ENCODE measurements around the gene UNC5A.

UNC5A gene

DNA sequence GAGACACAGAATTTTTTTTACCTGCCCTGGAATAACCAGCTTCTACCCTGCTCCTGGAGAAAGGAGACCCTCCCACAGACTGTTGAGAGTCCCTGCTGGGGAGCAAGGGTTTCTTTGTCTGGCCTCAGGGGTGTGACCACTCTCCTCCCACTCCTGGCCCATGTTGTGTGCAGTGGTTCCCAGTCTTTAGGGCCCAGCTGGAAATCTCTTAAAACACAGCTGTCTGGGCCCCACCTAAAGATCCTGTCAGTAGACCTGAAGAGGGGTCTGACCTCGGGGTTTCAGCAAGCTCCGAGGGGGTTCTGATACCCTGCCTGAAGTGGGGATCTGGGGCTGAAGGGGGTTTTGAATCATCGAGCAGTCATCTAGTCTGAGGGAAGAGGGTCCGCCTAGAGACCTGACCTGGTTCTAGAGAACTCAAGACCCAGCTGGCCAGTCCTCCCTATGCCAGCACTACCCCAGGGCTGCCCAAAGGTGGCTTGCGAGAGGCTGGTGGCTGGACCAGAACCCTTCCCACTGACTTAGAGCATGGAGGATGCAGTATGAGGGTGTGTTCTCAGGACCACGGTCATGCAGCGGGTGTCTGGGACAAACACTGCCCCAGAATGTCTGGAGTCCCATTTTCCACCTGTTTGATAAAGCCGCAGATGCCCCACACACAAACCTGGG is 8.1 kb upstream of the UNC5A start:
- DNase-seq, result no peak

DNA sequence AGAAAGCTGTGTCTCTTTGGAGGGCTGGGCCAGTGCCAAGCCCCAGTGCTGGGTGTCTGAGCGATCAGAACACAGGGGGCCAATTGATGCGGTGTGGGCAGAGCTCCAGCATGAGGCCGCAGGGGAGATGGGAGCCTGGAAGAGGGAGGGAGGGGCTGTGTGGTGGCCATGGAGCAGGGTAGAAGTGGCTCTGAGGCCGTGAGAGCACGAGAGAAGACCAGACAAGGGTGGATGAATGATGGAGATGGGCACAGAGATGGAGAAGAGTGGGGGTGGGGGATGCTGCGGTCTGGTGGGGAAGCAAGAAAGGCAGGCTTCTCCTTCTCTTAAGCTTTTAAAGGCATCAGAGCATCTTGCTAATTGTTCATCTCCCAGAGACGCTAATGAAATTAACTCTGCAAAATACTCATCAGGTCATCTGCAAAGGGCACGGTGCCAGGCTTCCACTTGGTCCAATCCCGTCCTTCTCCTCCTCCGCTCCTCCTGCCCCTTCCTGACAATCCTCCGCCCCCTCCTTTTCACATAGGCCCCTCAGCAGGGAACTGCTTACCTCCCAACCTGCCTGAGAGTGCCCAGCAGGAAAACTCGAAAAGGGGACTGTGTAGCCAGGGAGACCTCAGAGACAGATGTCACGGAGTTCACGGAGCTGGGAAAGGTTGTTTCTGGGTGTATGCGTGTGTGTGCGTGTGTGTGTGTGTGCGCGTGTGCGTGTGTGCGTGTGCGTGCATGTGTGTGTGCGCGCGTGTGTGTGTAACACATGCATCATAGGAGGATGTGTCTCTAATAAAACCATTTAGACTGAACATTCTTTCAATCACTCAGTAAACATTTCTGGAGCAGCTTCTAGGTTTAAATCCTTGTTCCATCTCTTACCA is 7.1 kb upstream of the UNC5A start:
- DNase-seq, result peak; percentile 82

DNA sequence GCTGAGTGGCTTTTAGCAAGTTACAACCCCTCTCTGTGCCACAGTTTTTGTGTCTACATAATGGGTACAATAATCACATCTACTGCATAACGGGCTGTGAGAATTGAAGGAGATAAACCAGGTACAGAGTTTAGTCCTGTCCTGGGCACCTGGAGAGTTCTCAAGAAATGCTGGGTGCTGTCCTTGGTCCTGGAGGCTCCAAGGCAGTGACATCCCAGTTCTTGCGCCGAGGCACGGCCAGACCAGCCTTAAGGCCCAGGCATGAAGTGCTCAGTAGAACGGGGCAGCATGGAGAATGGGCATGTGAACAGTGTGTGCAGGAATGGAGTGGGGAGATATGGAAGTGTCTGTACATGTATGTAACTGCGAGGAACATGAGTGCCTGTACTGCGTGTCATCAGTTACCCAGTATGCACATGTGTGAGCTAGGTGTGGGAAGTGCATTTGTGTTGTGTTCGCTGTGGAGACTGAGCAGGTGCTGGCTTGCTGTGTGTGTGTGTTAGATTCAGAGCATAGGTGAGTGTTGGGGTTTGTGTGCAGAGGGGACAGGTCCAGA is 6.3 kb upstream of the UNC5A start:
- no peak for DNase-seq

DNA sequence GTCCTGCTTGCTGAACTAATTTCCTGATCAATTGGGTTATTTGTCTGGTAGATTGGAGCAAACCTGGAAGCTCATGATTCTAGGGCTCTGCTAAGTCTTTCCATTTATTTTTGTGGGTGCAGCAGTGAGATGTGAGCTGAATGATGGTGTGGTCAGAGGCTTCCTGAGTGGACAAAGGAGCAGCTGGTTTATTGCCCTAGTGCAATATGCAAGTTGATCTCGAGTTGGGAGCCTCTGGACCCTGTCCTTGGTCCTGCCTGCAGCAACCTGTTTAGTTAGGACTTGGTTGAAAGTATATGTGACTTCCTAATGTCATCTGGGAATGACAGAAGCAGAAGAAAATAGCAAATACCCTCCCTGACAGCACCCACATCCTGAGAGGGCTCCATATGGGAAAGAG is 4.2 kb upstream of the UNC5A start:
- no peak for DNase-seq

DNA sequence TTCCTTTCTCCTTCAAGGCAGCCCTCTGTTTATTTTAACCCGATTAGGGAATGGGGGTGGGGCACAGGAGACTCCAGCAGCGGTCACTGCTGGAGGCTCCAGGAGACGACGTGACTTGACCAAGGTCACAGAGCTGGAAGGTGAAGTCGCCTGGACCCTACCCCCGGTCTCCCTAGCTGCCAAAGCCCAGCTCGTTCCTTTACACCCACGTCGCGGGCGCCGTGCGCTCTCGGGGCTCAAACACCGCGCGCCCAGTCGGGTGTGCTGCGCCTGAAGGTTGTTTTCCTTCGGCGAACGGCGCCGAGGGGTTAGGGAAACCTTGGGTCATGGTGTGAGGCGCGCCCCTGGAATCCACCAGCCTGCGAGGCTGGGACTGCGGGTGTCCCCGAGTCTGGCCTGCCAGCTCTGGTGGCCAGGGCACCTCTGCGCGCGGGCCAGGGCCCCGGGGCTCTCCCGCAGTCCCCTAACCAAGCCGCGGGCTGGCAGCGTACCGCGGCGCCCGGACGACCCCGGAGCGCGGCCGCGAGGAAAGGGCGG is 747 bp upstream of the UNC5A start:
- no peak for DNase-seq

DNA sequence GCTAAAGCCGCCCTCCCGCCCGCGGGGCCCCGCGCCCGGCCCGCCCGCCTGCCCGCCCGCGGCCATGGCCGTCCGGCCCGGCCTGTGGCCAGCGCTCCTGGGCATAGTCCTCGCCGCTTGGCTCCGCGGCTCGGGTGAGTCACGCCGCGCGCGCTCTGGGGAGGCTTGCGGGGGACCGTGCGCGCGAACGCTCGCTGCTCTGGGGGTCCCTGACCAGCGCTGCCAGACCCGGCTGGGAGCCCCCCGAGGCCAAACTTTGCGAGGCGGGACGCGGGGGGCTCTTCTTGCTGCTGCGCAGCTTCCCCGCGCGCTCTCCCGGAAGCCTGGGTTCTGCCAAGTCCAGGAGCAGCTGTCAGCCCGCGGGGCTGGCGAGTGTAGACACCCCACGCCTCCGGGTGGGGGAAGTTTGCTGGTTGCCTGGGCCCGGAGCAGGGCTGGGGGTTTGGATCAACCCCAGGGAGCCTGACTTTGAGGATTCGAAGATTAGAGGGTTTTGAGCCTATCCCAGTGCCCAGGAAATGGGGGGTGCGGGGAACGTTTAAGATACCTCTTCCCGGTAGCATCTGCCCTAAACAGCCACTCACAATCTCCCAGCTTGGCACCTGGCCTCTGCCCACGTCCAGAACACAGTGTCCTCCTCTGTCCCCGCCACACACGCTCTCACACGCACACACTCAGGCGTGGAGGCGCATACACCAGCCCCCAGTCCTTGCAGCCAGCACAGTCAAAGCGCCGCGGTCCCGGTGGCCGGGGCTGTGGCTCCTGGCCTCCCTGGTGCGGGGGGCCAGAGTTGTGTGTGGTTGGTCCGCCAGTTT is 535 bp downstream of the UNC5A start:
- no peak for DNase-seq

DNA sequence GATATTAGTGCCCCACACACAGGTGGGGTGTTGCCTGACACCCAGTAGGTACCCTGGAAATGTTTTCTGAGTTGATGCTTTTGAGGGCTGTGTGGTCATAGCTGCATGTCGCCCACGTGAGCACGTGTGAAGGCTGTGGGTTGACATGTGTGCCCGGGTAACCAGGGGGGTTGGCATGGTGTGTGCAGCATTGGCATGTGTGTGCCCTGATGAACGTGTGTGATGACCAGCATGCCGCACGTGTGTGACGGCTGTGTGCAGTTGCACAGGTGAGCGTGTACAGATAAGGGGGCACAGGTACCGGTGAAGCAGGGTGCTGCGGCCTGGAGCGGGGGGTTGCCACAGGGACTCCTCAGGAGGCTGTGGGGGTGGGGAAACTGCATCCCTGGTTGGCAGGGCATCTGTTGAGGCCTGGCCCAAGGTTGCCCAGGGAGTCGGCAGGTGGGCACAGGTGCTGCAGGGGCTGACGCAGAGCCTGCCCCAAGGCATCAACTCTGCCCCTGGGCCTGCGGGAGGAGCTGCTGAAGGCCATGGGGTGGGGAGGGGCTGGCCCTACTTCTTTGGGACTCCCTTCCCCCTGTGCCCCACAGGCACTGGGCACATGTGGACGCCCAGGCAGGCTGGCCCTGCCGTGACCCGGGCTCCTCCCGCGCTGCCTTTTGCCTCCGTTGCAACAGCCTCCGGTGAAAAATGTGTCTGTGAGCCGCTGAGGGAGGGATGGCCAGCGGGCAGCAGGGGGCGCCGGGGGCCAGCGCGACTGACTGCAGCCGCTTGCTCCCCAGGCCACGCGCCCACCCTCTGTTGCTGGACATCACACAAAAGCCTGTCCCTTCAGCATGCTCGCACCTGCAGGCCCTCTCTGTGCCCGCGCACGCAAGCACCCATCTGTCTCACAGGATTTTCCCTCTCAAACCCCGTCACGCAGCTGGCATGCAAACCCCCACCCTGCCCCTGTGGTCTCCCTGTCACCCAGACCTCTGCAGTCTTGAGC is 2.2 kb downstream of the UNC5A start:
- peak; percentile 7 for DNase-seq

DNA sequence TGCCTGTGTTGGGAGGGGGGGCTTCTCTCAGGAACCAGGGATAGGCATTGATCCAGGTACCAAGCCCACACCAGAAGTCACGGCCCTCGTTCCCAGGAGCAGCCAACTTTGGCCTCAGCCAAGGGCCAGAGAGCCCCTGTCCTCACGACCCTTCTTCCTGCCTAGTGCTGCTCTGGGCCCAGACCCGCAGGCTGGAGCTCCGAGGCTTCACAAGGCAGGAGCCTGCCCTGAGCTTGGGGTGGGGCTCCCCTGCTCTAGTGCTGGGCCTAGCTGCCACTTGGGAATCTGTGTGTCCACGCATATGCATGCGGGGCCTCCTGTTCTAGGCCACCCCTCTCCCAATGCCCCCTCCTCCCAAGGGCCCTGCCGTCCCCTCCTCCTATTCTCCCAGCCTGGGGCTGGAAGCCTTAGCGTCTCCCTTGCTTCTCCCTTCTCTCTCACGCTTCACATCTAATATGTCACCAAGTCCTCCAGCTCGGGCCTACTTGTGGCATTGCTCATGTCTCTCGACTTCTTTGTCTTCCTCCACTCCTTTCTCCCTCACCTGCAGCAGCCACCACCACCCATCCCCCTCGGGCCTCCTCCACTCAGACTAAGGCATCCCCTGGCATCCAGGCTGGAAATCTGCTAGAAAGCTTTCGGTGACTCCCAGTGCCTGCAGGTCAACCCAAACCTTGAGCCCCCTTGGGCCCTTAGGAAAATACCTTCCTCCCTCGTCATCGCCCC is 3.4 kb downstream of the UNC5A start:
- DNase-seq, result no peak

DNA sequence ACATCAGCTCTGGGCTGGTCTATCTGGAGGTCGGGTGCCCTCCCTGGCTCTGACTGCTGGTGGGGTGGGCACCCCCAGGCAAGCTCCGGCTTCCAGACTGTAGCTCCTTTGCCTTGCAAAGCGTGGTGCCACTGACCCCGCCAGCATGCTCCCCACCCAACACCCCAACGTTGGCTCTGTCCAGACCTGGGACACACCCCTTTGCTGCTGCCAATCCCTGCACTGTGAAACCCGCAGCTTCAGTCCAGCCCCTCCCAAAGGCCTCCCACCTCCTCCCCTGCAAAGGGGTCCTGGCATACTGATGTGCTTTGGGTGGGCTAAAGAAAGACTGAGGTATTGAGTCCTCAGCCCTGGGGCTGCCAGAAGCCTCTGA is 3.9 kb downstream of the UNC5A start:
- DNase-seq, result no peak

DNA sequence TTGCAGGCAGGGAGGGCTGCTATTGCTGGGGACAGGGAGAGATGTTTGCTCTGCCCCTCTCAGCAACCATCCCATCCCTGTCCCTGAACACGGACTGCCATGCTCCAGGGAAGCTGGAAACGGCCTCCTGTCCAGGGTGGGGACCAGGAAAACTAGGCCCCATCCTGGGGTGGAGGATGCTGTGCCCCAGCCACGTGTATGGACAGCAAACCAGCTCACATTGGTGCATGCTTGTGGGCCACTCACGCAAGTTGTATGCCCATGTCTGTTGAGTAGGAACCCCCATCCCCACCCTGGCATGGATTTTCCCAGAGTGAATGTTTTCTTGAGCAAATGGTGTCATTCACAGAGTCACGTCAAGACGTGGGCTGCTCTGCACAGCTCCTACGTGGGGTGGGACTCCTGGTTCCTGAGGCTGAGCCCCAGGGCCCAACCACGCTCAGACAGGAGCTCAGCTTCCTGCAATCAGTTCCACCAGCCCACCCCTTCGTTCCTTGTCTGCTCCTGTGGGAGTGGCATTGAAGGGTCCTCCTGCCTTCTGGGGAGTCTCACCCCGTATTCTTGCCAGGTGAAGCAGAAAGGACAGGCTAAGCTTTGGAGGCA is 4.6 kb downstream of the UNC5A start:
- no peak for DNase-seq

DNA sequence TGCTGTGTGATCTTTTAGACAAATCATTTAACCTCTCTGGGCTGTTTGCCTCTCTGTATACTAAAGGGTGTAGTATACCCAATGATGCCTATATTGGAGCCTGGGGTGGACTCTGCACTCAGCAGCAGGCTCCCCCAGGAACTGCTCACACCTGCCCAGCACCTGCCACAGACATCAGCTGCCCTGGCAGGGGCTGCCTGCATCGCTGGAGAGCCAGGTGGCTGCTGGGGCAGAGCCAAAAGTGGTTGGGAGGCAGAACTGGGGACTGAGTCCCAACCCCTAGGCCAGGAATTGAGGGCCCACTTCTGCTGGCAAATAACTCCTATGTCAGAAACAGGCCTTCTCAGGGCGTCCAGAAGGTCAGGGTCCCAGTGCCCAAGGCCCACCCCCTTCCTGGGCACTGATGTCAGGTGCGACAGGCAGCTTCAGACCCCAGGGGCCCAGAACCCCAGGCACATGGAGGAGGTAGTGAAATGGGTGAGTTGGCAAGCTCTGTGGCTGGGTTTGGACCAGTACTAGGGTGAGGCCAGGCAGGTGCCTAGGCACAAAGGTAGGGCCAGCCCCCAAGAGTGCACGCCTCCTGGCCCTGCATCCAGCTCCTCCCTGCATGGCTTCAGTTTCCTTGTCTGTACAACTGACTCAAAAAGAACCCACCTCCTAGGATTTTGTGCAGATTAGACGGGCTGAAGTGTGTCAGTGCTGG is 5.8 kb downstream of the UNC5A start:
- DNase-seq, result peak; percentile 85

DNA sequence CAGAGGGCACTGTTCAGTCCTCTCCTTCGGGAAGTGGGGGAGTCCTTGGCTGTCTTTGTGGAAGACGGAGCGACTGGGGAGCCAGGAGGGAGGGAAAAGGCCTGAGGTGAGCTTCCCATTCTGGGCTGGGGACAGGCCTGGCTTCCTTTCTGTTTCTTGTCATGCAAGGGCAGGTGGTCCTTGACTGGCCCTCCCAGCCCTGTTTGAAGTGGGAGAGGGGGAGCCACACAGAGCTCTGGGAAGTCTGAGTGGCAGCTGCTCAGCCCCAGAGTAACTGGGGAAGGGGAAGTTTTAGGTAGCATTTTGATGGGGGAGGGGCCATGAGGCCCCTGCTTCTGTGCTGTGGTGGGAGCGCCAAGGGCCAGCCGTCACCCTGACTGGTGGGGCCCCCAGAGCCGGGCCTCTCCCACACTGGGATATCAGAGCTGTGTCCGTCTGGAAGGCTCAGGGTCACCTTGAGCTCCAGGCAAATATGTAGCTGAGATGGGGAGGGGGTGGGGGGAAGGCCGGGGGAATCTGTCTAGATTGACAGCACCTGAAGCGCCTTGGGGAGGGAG is 6.5 kb downstream of the UNC5A start:
- DNase-seq, result peak; percentile 58

DNA sequence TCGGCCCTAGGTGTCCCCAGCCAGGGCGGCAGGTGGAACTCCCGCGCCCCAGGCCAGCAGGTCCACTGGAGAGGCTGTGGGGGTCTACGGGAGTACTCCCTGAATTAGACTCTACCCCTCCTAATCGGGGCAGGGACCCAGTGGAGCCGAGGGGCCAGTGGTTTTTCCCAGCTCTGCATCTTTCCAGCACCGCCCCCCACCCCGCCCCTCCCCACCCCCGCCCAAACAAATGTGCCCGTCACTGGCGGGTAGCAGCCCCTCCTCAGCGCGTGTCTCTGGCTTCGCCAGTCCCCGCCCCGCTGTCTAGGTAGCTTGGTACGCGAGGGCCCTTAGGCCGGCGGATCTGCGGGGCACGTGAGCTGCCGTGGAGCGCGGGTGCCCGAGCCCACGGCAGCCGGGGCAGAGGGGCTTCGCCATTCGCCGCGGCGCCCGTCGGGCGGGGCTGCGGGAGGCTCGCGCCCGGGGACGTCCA is 7.0 kb downstream of the UNC5A start:
- DNase-seq, result peak; percentile 75

DNA sequence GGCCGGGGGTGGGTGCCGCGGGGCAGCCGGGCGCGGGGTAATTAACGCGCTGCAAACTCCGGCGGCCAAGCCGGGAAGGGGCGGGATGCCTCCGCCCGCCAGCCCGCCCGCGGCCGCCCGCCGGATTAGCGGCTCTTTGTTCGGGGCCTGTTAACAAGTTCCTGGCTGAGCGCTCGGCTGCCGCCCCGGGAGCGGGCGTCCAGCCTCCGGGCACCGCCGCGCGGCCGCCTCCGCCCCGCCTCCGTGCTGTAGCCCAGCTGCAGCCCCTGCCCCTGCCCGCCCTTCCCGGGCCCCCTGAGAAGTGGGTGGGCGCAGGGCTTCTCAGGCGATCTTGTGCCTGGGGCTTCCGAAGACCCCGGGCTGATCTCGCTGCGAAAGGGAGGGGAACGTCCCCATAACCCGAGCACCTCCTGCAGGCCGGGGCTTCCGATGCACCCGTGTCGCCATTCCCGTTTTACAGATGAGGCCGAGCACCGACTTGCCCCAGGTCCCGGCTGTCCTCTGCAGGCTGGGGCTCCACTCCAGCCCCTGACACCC is 7.5 kb downstream of the UNC5A start:
- DNase-seq, result peak; percentile 43

DNA sequence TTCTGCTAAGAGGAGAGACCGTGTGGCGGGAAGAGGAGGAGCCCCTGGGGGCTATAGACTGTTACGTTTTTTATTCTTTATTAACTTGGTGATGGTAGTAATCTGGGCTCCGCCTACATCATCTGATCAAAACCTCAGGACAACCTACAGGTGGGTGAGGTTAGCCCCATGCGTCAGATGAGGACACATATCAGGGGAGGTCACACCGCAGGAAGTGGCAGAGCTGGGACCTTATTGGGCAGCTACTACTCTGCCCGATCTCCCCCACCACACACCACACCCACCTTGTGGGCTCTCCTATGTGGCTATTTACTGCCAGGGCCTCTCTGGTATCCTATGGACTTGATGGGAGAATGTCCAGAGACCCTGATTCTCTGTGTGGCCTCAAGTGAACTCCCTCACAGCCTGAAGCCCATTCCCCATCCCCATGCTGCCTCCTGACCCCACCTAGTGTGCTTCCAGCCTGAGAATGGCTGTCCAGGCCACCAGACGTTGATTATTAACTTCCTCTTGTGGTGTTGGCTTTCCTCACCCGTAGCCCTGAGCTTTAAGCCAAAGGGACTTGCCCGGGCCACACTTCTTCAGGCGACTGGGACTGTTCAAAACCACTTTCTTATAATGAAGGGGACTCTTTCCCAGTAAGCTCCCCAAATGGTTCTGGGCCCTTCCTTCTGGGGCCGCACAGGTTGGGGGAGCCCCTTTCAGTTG is 8.2 kb downstream of the UNC5A start:
- no peak for DNase-seq

DNA sequence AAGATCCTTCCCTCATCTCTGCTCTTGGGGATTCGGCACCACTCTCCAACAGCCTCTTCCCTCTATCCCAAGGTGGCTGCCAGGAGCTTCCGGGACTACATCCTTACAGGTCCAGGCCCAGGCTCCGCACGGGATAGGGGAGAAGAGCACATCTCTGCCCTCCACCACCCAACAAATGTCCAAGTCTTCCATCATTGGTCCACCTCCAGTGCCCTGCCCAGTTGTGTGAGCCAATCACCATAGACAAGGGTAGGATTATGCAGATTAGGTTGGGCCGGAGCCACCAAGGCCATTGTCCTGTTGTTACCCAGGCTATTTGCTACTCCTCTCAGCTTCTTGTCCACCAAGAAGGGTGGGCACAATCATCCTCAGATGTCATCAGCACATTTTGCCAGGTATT is 9.1 kb downstream of the UNC5A start:
- DNase-seq, result no peak

DNA sequence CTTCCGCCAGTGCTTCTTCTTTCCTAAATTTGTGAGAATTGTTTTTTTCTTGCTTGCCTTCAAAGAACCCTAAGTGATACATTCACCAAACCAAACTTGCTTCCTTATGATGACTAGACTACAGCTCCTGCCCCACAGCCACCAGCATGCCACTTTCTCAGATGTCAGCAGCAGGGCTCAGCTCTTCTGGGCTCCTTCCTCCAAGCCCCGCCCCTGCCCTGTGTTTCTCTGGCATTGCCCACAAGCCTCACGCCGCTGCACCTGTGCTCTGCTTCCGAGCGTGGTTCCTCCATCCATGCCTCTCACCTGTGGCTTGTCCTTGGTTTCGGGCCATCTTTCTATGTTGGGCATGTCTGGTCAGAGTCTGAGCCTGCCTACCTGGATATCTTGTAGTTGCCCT is 10.6 kb downstream of the UNC5A start:
- peak; percentile 54 for DNase-seq

DNA sequence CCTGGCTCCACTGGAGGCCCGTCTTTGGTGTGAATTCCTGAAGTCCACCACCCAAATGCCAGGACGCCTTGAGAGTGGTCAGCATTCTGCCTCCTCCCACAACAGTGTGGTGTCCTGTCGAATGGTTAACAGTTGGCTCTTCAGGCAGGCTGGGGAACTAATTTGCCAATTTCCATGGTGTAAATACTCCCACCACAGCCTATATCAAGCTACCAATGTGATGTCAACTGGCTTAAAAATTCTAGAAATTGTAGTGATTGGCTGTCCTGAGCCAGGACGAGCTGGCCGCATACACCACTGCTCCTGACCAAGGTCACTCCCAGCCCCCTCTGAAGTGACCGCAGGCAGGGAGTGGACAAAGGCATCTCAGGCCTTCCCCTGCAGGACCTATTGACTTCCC is 11.1 kb downstream of the UNC5A start:
- no peak for DNase-seq
